Measurements from ENCODE around the gene GSTA5.
"Not testable (repeated sequence)": the region's sequence is repeated elsewhere in the genome, so short reads cannot be mapped to it uniquely, and the experiment has no call there.

Gene GSTA5

DNA sequence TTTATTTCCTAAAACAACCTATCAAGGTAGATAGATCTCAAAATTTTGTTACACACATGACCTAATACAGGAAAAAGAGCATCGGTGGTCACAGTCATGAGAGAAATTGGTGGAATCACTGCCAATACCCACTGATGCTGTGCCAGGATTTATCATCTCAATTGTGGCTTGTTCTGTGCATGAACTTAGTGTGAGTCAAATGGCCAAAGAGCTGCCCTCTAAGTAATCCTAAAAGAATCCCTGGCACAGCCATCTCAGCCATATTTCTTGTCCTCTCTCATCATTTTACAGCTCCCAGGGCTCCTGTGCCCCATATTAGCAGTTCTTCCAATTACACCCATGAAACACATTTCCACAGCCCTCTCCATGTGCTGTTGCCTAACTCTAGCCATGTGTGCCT lies 6.1 kb downstream of the GSTA5 start:
- no peak for DNase-seq (ENCODE audit: low spot score)

DNA sequence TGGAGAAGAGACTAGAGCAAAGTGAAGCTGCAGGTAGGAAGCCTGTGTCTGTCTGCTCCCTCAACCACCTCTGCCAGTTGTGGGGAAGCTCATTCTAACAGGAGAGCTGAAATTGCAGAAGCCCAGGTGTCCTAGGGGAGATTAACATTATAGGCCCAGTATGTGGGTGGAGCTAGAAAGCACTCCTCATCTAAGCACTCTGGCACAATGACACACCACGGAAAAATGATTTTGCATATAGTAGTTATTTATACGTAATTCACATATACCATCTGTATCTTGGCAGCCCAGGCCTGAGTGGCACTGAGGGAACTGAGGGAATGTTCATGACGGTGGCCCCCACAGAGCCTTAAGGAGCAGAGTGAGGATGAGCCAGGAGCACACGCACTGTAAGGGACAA lies 9.7 kb downstream of the GSTA5 start:
- DNase-seq (ENCODE audit: low spot score): not testable (repeated sequence)

GRCh38 chr6:52829046-52829817 lies 11.4 kb downstream of the GSTA5 start:
- no peak for DNase-seq (ENCODE audit: low spot score)

DNA sequence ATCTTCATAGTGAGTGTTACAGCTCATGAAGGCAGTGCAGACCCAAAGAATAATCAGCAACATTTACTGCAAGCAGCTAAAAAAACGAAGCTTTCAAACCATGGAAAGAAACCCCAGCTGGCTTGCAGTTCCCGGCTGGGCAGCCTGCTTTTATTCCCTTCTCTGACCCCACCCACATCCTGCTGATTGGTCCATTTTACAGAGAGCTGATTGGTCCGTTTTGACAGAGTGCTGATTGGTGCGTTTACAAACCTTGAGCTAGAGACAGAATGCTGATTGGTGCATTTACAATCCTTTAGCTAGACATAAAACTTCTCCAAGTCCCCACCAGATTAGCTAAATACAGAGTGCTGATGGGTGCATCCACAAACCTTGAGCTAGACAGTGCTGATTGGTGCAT lies 12.0 kb downstream of the GSTA5 start:
- not testable (repeated sequence) for DNase-seq (ENCODE audit: low spot score)

DNA sequence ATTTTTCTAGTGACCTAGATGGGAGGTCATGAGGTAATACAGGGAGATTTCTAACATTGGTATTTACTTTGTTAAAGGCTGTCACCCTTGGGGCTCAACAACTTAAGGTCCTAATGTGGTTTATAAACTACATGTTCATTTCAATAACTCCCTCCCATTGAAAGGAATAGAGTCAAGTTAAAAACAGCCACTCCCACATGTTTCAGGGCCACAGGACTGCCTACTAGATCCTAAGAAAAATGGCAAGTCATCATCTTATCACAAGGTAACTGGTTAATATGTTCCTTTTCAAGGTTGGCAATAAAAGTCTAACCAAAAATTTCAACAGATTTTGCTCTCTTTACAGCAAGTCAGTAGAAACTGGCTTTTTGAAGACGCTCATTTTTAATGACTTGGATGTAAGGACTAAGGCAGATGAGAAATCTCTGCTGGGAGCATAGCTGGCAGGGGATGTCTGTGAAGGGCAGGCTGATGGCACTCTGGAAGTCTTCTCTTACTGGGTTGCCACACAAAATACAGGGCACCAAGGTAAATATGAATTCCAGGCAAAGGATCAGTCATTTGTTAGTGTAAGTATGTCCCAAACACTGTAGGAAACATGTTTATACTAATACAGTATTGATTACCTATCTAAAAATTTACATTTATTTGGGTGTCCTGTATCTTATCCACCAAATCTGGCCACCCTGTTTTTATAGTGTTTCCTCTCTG lies 13.4 kb downstream of the GSTA5 start:
- not testable (repeated sequence) for DNase-seq (ENCODE audit: low spot score)

- DNase-seq (ENCODE audit: low spot score): no peak
Observed at GRCh38 chr6:52826513-52826912, 14.1 kb downstream of the GSTA5 start.

- DNase-seq (ENCODE audit: low spot score): not testable (repeated sequence)
Observed at GRCh38 chr6:52825900-52826459, 14.6 kb downstream of the GSTA5 start.

DNA sequence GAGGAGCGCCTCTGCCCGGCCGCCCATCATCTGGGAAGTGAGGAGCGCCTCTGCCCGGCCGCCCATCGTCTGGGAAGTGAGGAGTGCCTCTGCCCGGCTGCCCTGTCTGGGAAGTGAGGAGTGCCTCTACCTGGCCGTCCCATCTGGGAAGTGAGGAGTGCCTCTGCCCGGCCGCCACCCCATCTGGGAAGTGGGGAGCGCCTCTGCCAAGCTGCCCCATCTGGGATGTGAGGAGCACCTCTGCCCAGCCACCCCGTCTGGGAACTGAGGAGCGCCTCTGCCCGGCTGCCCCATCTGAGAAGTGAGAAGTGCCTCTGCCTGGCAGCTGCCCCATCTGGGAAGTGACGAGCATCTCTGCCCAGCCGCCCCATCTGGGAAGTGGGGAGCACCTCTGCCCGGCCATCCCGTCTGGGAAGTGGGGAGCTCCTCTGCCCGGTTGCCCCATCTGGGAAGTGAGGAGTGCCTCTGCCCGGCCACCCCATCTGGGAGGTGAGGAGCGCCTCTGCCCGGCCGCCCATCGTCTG lies 15.3 kb downstream of the GSTA5 start:
- DNase-seq (ENCODE audit: low spot score): not testable (repeated sequence)

GRCh38 chr6:52821842-52822241 lies 18.8 kb downstream of the GSTA5 start:
- no peak for DNase-seq (ENCODE audit: low spot score)

- DNase-seq (ENCODE audit: low spot score): no peak
Observed at GRCh38 chr6:52820198-52820597, 20.4 kb downstream of the GSTA5 start.

GRCh38 chr6:52815167-52816092 lies 25.2 kb downstream of the GSTA5 start:
- peak; percentile 78 for DNase-seq (ENCODE audit: low spot score)

GRCh38 chr6:52814545-52814944 lies 26.1 kb downstream of the GSTA5 start:
- DNase-seq (ENCODE audit: low spot score): not testable (repeated sequence)

DNA sequence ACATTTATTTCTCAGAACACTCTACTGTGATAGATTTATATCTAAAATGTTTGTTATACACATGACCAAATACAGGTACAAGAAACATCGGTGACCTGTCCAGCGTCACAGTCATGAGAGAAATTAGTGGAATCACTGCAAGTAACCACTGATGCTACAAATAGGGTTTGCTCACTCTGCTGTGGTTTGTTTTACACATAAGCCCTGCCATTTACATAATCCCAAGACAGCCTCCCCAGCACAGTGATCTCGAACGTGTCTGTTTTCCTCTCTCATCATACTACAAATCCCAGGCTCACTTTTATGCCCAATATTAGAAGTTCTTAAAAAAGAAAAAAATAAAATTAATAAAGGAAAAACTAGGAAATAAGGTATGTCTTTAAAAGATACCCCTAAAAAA lies 30.8 kb downstream of the GSTA5 start:
- not testable (repeated sequence) for DNase-seq (ENCODE audit: low spot score)

- no peak for DNase-seq (ENCODE audit: low spot score)
Observed at GRCh38 chr6:52808660-52809059, 32.0 kb downstream of the GSTA5 start.

- DNase-seq (ENCODE audit: low spot score): not testable (repeated sequence)
Observed at GRCh38 chr6:52803668-52804255, 36.9 kb downstream of the GSTA5 start, which contains the start of gene GSTA1. TSS of gene GSTA1 (minus strand) at chr6:52803816. CDS start at chr6:52799267, 4,549 bp downstream.

- no peak for DNase-seq (ENCODE audit: low spot score)
Observed at GRCh38 chr6:52802806-52803205, 37.8 kb downstream of the GSTA5 start.

DNA sequence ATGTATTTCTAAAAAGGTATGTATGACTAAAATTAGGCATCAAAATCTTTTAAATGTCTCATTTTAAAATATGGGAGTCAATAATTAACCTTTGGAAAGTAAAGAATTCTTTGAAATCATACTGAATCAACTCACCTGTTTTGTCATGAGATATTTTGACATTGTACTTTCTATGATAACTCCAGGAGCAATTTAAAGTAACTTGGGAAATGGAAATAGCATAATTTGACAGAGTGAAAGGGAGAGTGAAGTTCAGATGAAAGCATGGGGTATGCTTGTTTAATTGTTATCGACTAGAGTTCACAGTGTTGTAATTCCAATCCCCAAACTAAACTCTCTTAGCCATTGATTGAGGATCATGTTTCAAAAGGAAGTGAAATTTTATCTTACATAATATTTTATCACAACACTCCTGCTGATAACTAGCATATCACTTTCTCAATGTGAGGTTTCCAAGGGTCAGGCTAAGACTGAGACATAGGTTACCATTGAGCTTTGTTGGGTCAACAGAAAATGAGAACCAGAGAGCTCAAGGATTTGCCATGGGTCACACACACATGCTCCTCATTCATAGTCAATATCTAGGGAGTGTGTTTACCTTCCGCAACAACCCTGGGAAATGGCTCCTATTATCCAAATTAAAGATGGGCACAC lies 39.3 kb downstream of the GSTA5 start:
- no peak for DNase-seq (ENCODE audit: low spot score)

DNA sequence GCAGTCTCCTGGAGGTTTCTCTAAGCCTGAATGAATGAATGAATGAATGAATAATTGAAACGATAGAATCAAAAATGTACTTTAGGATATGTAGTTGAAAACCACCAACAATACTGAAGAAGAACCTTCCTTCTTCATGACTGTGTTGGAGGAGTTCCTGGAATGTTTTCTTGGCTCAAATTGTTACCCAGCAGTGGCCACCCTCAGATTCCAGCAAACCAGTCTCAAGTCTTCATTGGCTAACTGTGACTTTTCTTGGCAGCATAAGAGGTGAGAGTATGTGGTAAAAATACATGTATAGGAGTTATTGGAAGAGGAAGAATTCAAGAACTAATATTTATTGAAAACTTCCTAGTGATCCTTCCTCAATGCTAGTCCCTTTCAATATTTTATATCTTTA lies 41.3 kb downstream of the GSTA5 start:
- not testable (repeated sequence) for DNase-seq (ENCODE audit: low spot score)

DNA sequence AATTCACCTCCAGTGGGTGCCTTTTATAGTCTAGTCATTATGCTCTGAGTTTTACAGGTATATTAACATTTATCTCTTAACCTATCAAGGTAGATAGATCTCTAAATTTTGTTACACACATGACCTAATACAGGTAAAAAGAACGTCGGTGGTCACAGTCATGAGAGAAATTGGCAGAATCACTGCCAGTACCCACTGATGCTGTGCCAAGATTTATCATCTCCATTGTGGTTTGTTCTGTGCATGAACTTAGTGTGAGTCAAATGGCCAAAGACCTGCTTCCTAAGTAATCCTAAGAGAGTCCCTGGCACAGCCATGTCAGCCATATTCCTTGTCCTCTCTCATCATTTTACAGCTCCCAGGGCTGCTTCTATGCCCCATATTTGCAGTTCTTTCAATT lies 46.2 kb downstream of the GSTA5 start:
- not testable (repeated sequence) for DNase-seq (ENCODE audit: low spot score)

GRCh38 chr6:52790861-52791260 lies 49.8 kb downstream of the GSTA5 start:
- DNase-seq (ENCODE audit: low spot score): no peak

DNA sequence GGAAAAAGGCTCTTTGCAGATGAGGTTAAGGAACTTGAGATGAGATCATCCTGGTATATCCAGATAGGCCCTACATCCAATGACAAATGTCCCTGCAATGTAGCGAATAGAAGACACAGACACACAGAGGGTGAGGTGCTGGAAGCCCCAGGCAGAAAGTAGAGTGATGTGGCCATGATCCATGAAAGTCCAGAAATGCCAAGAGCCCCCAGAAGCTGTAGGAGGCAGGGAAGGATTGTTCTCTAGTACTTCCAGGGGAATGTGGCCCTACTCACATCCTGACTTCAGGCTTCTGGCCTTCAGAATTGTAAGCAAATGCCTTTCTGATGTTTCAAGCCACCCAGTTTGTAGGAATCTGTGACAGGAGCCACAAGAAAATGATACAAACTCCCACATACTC lies 51.0 kb downstream of the GSTA5 start:
- not testable (repeated sequence) for DNase-seq (ENCODE audit: low spot score)

Measured in D341Med (cell line).